ENCODE results near the gene DDIT3.

DDIT3 gene

GRCh38 chr12:57533108-57533507 is 12.8 kb upstream of the DDIT3 start:
- no peaks in the 10 kb centered on the region for H3K9me3 ChIP-seq (ENCODE audit: control insufficient read depth in 1 of 2, low read length in 2 of 2)
- no peaks in the 10 kb centered on the region for H3K4me1 ChIP-seq (ENCODE audit: control insufficient read depth in 1 of 2, insufficient read depth in 2 of 2, low read length in 2 of 2)
- no peaks in the 10 kb centered on the region for H3K27me3 ChIP-seq (ENCODE audit: low read depth, low read length)
- H3K36me3 ChIP-seq (ENCODE audit: control insufficient read depth in 1 of 2, insufficient read depth in 2 of 2, low read length in 2 of 2), result peaks cover 69 to 76% of the 10 kb centered on the region in 2 donors
- no peak overlapping the region for H3K27ac ChIP-seq (ENCODE audit: low read length)
- no peak overlapping the region for H3K4me3 ChIP-seq (ENCODE audit: low read depth in 1 of 2, low read length in 2 of 2)

GRCh38 chr12:57531836-57532235 is 11.5 kb upstream of the DDIT3 start:
- Histone ChIP-seq H3K36me3 (ENCODE audit: control insufficient read depth in 1 of 2, insufficient read depth in 2 of 2, low read length in 2 of 2) (peaks cover 75 to 85% of the 10 kb centered on the region in 2 donors), H3K4me3 (ENCODE audit: low read depth in 1 of 2, low read length in 2 of 2) (no peak overlapping the region), H3K9me3 (ENCODE audit: control insufficient read depth in 1 of 2, low read length in 2 of 2) (no peaks in the 10 kb centered on the region), H3K27me3 (ENCODE audit: low read depth, low read length) (no peaks in the 10 kb centered on the region), H3K4me1 (ENCODE audit: control insufficient read depth in 1 of 2, insufficient read depth in 2 of 2, low read length in 2 of 2) (no peaks in the 10 kb centered on the region), H3K27ac (ENCODE audit: low read length) (no peak overlapping the region)

GRCh38 chr12:57530396-57531142 is 10.3 kb upstream of the DDIT3 start:
- no peaks in the 10 kb centered on the region for H3K27me3 ChIP-seq (ENCODE audit: low read depth, low read length)
- H3K4me1 ChIP-seq (ENCODE audit: control insufficient read depth in 1 of 2, insufficient read depth in 2 of 2, low read length in 2 of 2), result peaks cover 0 to 6% of the 10 kb centered on the region in 2 donors
- peaks cover 78 to 96% of the 10 kb centered on the region in 2 donors for H3K36me3 ChIP-seq (ENCODE audit: control insufficient read depth in 1 of 2, insufficient read depth in 2 of 2, low read length in 2 of 2)
- no peak overlapping the region for H3K27ac ChIP-seq (ENCODE audit: low read length)
- H3K4me3 ChIP-seq (ENCODE audit: low read depth in 1 of 2, low read length in 2 of 2), result no peak overlapping the region
- no peaks in the 10 kb centered on the region for H3K9me3 ChIP-seq (ENCODE audit: control insufficient read depth in 1 of 2, low read length in 2 of 2)

GRCh38 chr12:57529831-57530230 is 9.5 kb upstream of the DDIT3 start:
- H3K36me3 ChIP-seq (ENCODE audit: control insufficient read depth in 1 of 2, insufficient read depth in 2 of 2, low read length in 2 of 2), result peaks cover 73 to 96% of the 10 kb centered on the region in 2 donors
- no peak overlapping the region for H3K27ac ChIP-seq (ENCODE audit: low read length)
- H3K9me3 ChIP-seq (ENCODE audit: control insufficient read depth in 1 of 2, low read length in 2 of 2), result no peaks in the 10 kb centered on the region

GRCh38 chr12:57528831-57529555 is 8.7 kb upstream of the DDIT3 start:
- no peak overlapping the region for H3K27ac ChIP-seq (ENCODE audit: low read length)

More at GRCh38 chr12:57529831-57530230, 9.5 kb upstream of the DDIT3 start:
- Histone ChIP-seq H3K27me3 (ENCODE audit: low read depth, low read length) (no peaks in the 10 kb centered on the region), H3K4me1 (ENCODE audit: control insufficient read depth in 1 of 2, insufficient read depth in 2 of 2, low read length in 2 of 2) (peaks cover 0 to 14% of the 10 kb centered on the region in 2 donors), H3K4me3 (ENCODE audit: low read depth in 1 of 2, low read length in 2 of 2) (no peak overlapping the region)

GRCh38 chr12:57528176-57528575 is 7.9 kb upstream of the DDIT3 start:
- H3K27me3 ChIP-seq (ENCODE audit: low read depth, low read length), result no peaks in the 10 kb centered on the region
- H3K4me3 ChIP-seq (ENCODE audit: low read depth in 1 of 2, low read length in 2 of 2), result no peak overlapping the region
- H3K27ac ChIP-seq (ENCODE audit: low read length), result no peak overlapping the region
- peaks cover 69 to 92% of the 10 kb centered on the region in 2 donors for H3K36me3 ChIP-seq (ENCODE audit: control insufficient read depth in 1 of 2, insufficient read depth in 2 of 2, low read length in 2 of 2)
- peaks cover 10 to 30% of the 10 kb centered on the region in 2 donors for H3K4me1 ChIP-seq (ENCODE audit: control insufficient read depth in 1 of 2, insufficient read depth in 2 of 2, low read length in 2 of 2)
- no peaks in the 10 kb centered on the region for H3K9me3 ChIP-seq (ENCODE audit: control insufficient read depth in 1 of 2, low read length in 2 of 2)

More at GRCh38 chr12:57528831-57529555, 8.7 kb upstream of the DDIT3 start:
- no peaks in the 10 kb centered on the region for H3K27me3 ChIP-seq (ENCODE audit: low read depth, low read length)
- no peaks in the 10 kb centered on the region for H3K9me3 ChIP-seq (ENCODE audit: control insufficient read depth in 1 of 2, low read length in 2 of 2)
- peaks cover 2 to 22% of the 10 kb centered on the region in 2 donors for H3K4me1 ChIP-seq (ENCODE audit: control insufficient read depth in 1 of 2, insufficient read depth in 2 of 2, low read length in 2 of 2)
- peaks cover 75 to 96% of the 10 kb centered on the region in 2 donors for H3K36me3 ChIP-seq (ENCODE audit: control insufficient read depth in 1 of 2, insufficient read depth in 2 of 2, low read length in 2 of 2)
- H3K4me3 ChIP-seq (ENCODE audit: low read depth in 1 of 2, low read length in 2 of 2), result no peak overlapping the region

- Histone ChIP-seq H3K4me3 (ENCODE audit: low read depth in 1 of 2, low read length in 2 of 2) (no peak overlapping the region), H3K9me3 (ENCODE audit: control insufficient read depth in 1 of 2, low read length in 2 of 2) (no peaks in the 10 kb centered on the region), H3K27me3 (ENCODE audit: low read depth, low read length) (no peaks in the 10 kb centered on the region), H3K27ac (ENCODE audit: low read length) (no peak overlapping the region), H3K36me3 (ENCODE audit: control insufficient read depth in 1 of 2, insufficient read depth in 2 of 2, low read length in 2 of 2) (peaks cover 59 to 82% of the 10 kb centered on the region in 2 donors), H3K4me1 (ENCODE audit: control insufficient read depth in 1 of 2, insufficient read depth in 2 of 2, low read length in 2 of 2) (peaks cover 11 to 31% of the 10 kb centered on the region in 2 donors)
Observed at GRCh38 chr12:57527184-57527583, 6.9 kb upstream of the DDIT3 start.

GRCh38 chr12:57526477-57527126 is 6.3 kb upstream of the DDIT3 start:
- Histone ChIP-seq H3K27me3 (ENCODE audit: low read depth, low read length) (no peaks in the 10 kb centered on the region), H3K9me3 (ENCODE audit: control insufficient read depth in 1 of 2, low read length in 2 of 2) (no peaks in the 10 kb centered on the region), H3K27ac (ENCODE audit: low read length) (no peak overlapping the region), H3K36me3 (ENCODE audit: control insufficient read depth in 1 of 2, insufficient read depth in 2 of 2, low read length in 2 of 2) (peaks cover 54 to 76% of the 10 kb centered on the region in 2 donors), H3K4me1 (ENCODE audit: control insufficient read depth in 1 of 2, insufficient read depth in 2 of 2, low read length in 2 of 2) (peaks cover 16 to 31% of the 10 kb centered on the region in 2 donors), H3K4me3 (ENCODE audit: low read depth in 1 of 2, low read length in 2 of 2) (no peak overlapping the region)

GRCh38 chr12:57525615-57526383 is 5.5 kb upstream of the DDIT3 start:
- peaks cover 50 to 68% of the 10 kb centered on the region in 2 donors for H3K36me3 ChIP-seq (ENCODE audit: control insufficient read depth in 1 of 2, insufficient read depth in 2 of 2, low read length in 2 of 2)
- H3K27ac ChIP-seq (ENCODE audit: low read length), result no peak overlapping the region
- H3K4me1 ChIP-seq (ENCODE audit: control insufficient read depth in 1 of 2, insufficient read depth in 2 of 2, low read length in 2 of 2), result peaks cover 19 to 31% of the 10 kb centered on the region in 2 donors
- H3K9me3 ChIP-seq (ENCODE audit: control insufficient read depth in 1 of 2, low read length in 2 of 2), result no peaks in the 10 kb centered on the region
- H3K4me3 ChIP-seq (ENCODE audit: low read depth in 1 of 2, low read length in 2 of 2), result no peak overlapping the region
- no peaks in the 10 kb centered on the region for H3K27me3 ChIP-seq (ENCODE audit: low read depth, low read length)

- H3K36me3 ChIP-seq (ENCODE audit: control insufficient read depth in 1 of 2, insufficient read depth in 2 of 2, low read length in 2 of 2), result peaks cover 42 to 63% of the 10 kb centered on the region in 2 donors
- H3K27ac ChIP-seq (ENCODE audit: low read length), result no peak overlapping the region
- no peaks in the 10 kb centered on the region for H3K9me3 ChIP-seq (ENCODE audit: control insufficient read depth in 1 of 2, low read length in 2 of 2)
- H3K27me3 ChIP-seq (ENCODE audit: low read depth, low read length), result no peaks in the 10 kb centered on the region
- H3K4me3 ChIP-seq (ENCODE audit: low read depth in 1 of 2, low read length in 2 of 2), result no peak overlapping the region
- H3K4me1 ChIP-seq (ENCODE audit: control insufficient read depth in 1 of 2, insufficient read depth in 2 of 2, low read length in 2 of 2), result peaks cover 19 to 31% of the 10 kb centered on the region in 2 donors
Observed at GRCh38 chr12:57524814-57525614, 4.7 kb upstream of the DDIT3 start.
